H4 (cell line): ENCODE data around the gene ANO2. TPM values are rescaled to one million over a fixed set of nuclear protein-coding genes. Genes with fewer than 3 reads are reported as not detected.
A peak's percentile ranks its signal among the peaks of the same experiment; 100 is the strongest.
"Not testable (repeated sequence)": the region's sequence is repeated elsewhere in the genome, so short reads cannot be mapped to it uniquely, and the experiment has no call there.

Experiments used
- DNase-seq: peaks from one replicate; pipeline ENCODE4 v3.0.0-alpha.2; 2015; ENCODE audit warnings: low spot score
- total RNA-seq: library from RNA; depleted of rRNA; stranded (reverse); fragments of >200 nt; shearing (Covaris generic); gene quantifications from 2 replicates; pipeline ENCODE4 v1.2.3, GENCODE V29; 2014

ANO2 gene
- total RNA-seq, 1 experiment from 2014 or later: 0.89 TPM

GRCh38 chr12:5669624-5670023 lies 275.4 kb downstream of the ANO2 start:
- not testable (repeated sequence) for DNase-seq

- peak; percentile 52 for DNase-seq
Observed at GRCh38 chr12:5665615-5666014, 279.4 kb downstream of the ANO2 start.

GRCh38 chr12:5661811-5662210 lies 283.2 kb downstream of the ANO2 start:
- no peak for DNase-seq

- DNase-seq: no peak
Observed at GRCh38 chr12:5660238-5660637, 284.8 kb downstream of the ANO2 start.

- not testable (repeated sequence) for DNase-seq
Observed at GRCh38 chr12:5658339-5658941, 286.6 kb downstream of the ANO2 start.

- DNase-seq: no peak
Observed at GRCh38 chr12:5656836-5657235, 288.2 kb downstream of the ANO2 start.

GRCh38 chr12:5655120-5655519 lies 289.9 kb downstream of the ANO2 start:
- no peak for DNase-seq

- no peak for DNase-seq
Observed at GRCh38 chr12:5654019-5654418, 291.0 kb downstream of the ANO2 start.

- DNase-seq: no peak
Observed at GRCh38 chr12:5650829-5651461, 294.1 kb downstream of the ANO2 start.

- DNase-seq: no peak
Observed at GRCh38 chr12:5650281-5650680, 294.8 kb downstream of the ANO2 start.

- peak; percentile 51 for DNase-seq
Observed at GRCh38 chr12:5648692-5649359, 296.2 kb downstream of the ANO2 start.

GRCh38 chr12:5643266-5643665 lies 301.8 kb downstream of the ANO2 start:
- no peak for DNase-seq

GRCh38 chr12:5637698-5638097 lies 307.4 kb downstream of the ANO2 start:
- no peak for DNase-seq

- no peak for DNase-seq
Observed at GRCh38 chr12:5636907-5637306, 308.2 kb downstream of the ANO2 start.

GRCh38 chr12:5633106-5633505 lies 312.0 kb downstream of the ANO2 start:
- no peak for DNase-seq

- no peak for DNase-seq
Observed at GRCh38 chr12:5632453-5632852, 312.6 kb downstream of the ANO2 start.

- DNase-seq: no peak
Observed at GRCh38 chr12:5631497-5631896, 313.6 kb downstream of the ANO2 start.

GRCh38 chr12:5630726-5631125 lies 314.3 kb downstream of the ANO2 start:
- DNase-seq: no peak

GRCh38 chr12:5628501-5628900 lies 316.6 kb downstream of the ANO2 start:
- DNase-seq: no peak

GRCh38 chr12:5627053-5627630 lies 317.9 kb downstream of the ANO2 start:
- DNase-seq: no peak

- no peak for DNase-seq
Observed at GRCh38 chr12:5626151-5626550, 318.9 kb downstream of the ANO2 start.

GRCh38 chr12:5624486-5625272 lies 320.4 kb downstream of the ANO2 start:
- no peak for DNase-seq
